Hepatocyte (in vitro differentiated cells): Measurements from ENCODE around the gene HNRNPK.

Experiments used
- CTCF ChIP-seq: fragments of 200-600 bp; sonication (generic); IDR thresholded peaks from 2 replicates; pipeline ENCODE4 v1.5.1; 2016; ENCODE audit warnings: antibody characterized with exemption, mild to moderate bottlenecking; ENCODE audit not compliant: poor library complexity
- EZH2 ChIP-seq: fragments of 200-600 bp; sonication (generic); IDR thresholded peaks from 2 replicates; pipeline ENCODE4 v1.6.1; 2016; ENCODE audit warnings: antibody characterized with exemption, mild to moderate bottlenecking, borderline replicate concordance

GRCh38 chr9:83932851-83933250 lies 47.2 kb downstream of the HNRNPK start:
- TF ChIP-seq EZH2 (no peak), CTCF (no peak)
